Endothelial cell of umbilical vein (primary cell): ENCODE measurements around the gene AGBL3. TPM values are rescaled to one million over a fixed set of nuclear protein-coding genes. Genes with fewer than 3 reads are reported as not detected.

Experiments used
- BruUV-seq: library from RNA; stranded (reverse); fragments of 400-500 nt; replicated peaks from 2 replicates; lab custom pipeline; 2021; lab: Mats Ljungman, UMichigan
- CTCF ChIA-PET: fragments of 300-600, 350-600 bp; sonication (Branson Sonifier 250); formaldehyde crosslinking; loops from one replicate; lab custom pipeline; 2021; ENCODE audit warnings: antibody characterized with exemption, inconsistent platforms; lab: Charles Lee
- POLR2A ChIA-PET: fragments of 300-600, 350-600 bp; sonication (Branson Sonifier 250); formaldehyde crosslinking; loops from one replicate; lab custom pipeline; 2021; ENCODE audit warnings: antibody characterized with exemption, inconsistent platforms; lab: Charles Lee
- DNase-seq: peaks from one replicate; pipeline ENCODE4 v3.0.0-alpha.2; 2011; ENCODE audit warnings: low read depth, low spot score
- FAIRE-seq: peaks from 2 replicates; lab custom pipeline; 2011; peaks lifted over from hg19 to GRCh38; lab: Jason Lieb, UNC
- H2AFZ ChIP-seq: 2 replicates; pipeline ENCODE4 v1.6.0; 2012; ENCODE audit warnings: low read depth, low read length, control low read depth, inconsistent platforms
- H3K27ac ChIP-seq: 2 replicates; pipeline ENCODE4 v1.5.1; 2011; ENCODE audit warnings: low read depth, mild to moderate bottlenecking, control low read depth, low read length, moderate library complexity; ENCODE audit not compliant: insufficient read depth
- H3K27me3 ChIP-seq, 2 experiments: 2 replicates each; pipeline versions ENCODE4 v1.6.0 to v1.6.1; 2011; ENCODE audit warnings: low read length in 2 of 2, mixed read lengths in 1 of 2; ENCODE audit not compliant: control insufficient read depth in 2 of 2, insufficient read depth in 2 of 2
- H3K36me3 ChIP-seq, 2 experiments: 2 replicates in 1 of 2; 3 replicates in 1 of 2; pipeline ENCODE4 v1.5.1; 2011; ENCODE audit warnings: low read length in 2 of 2, mild to moderate bottlenecking in 1 of 2, moderate library complexity in 1 of 2; ENCODE audit not compliant: control insufficient read depth in 2 of 2, insufficient read depth in 2 of 2; ENCODE audit errors: extremely low read depth in 1 of 2
- H3K4me1 ChIP-seq: 3 replicates; pipeline ENCODE4 v1.5.1; 2011; ENCODE audit warnings: mild to moderate bottlenecking, low read length; ENCODE audit not compliant: control insufficient read depth, insufficient read depth; ENCODE audit errors: extremely low read depth
- H3K4me2 ChIP-seq: 2 replicates; pipeline ENCODE4 v1.6.1; 2011; ENCODE audit warnings: low read length, control low read depth, mixed read lengths; ENCODE audit not compliant: insufficient read depth
- H3K4me3 ChIP-seq, 3 experiments: fragments of 200-600 bp in 1 of 3; sonication (generic), shearing (Covaris generic) in 1 of 3; replicated peaks in 1 of 3; 2 replicates each; pipeline ENCODE4 v1.5.1; 2011 to 2016; ENCODE audit warnings: control low read depth in 3 of 3, low read length in 3 of 3, mild to moderate bottlenecking in 2 of 3, inconsistent platforms in 1 of 3, low read depth in 1 of 3, moderate library complexity in 1 of 3; ENCODE audit not compliant: insufficient read depth in 1 of 3
- H3K79me2 ChIP-seq: 2 replicates; pipeline ENCODE4 v1.6.0; 2012; ENCODE audit warnings: low read length, inconsistent platforms; ENCODE audit not compliant: control insufficient read depth, insufficient read depth
- H3K9ac ChIP-seq: replicated peaks from 2 replicates; pipeline ENCODE3; 2011; ENCODE audit warnings: low read length, control low read depth; ENCODE audit not compliant: insufficient read depth; ENCODE audit errors: extremely low read depth
- H3K9me1 ChIP-seq: replicated peaks from 3 replicates; pipeline ENCODE4 v1.6.0; 2011; ENCODE audit warnings: mild to moderate bottlenecking, low read length; ENCODE audit not compliant: control insufficient read depth, insufficient read depth; ENCODE audit errors: extremely low read depth
- H3K9me3 ChIP-seq: replicated peaks from 2 replicates; pipeline ENCODE4 v1.5.1; 2012; ENCODE audit warnings: low read length, inconsistent platforms; ENCODE audit not compliant: control insufficient read depth, insufficient read depth
- H4K20me1 ChIP-seq: replicated peaks from 2 replicates; pipeline ENCODE3; 2011; ENCODE audit warnings: mild to moderate bottlenecking, low read length; ENCODE audit not compliant: control insufficient read depth, insufficient read depth; ENCODE audit errors: extremely low read depth
- CTCF ChIP-seq, 2 donors: IDR thresholded peaks; 1 replicate in 1 of 2; 2 replicates in 1 of 2; pipeline ENCODE4 v1.5.1; 2011; ENCODE audit warnings: low read length in 2 of 2, mild to moderate bottlenecking in 2 of 2, moderate library complexity in 2 of 2, control low read depth in 1 of 2, inconsistent platforms in 1 of 2, low read depth in 1 of 2; ENCODE audit not compliant: insufficient read depth in 1 of 2; ENCODE audit errors: extremely low read depth in 1 of 2
- FOS ChIP-seq: IDR thresholded peaks from 2 replicates; pipeline ENCODE4 v1.6.1; 2011; ENCODE audit warnings: mild to moderate bottlenecking, low read length, moderate library complexity, borderline replicate concordance; ENCODE audit not compliant: insufficient read depth
- JUN ChIP-seq: IDR thresholded peaks from 2 replicates; pipeline ENCODE4 v1.6.1; 2011; ENCODE audit warnings: borderline replicate concordance, low read depth; ENCODE audit not compliant: insufficient read length, insufficient read depth
- MAX ChIP-seq: IDR thresholded peaks from 2 replicates; pipeline ENCODE4 v1.6.1; 2011; ENCODE audit not compliant: insufficient read depth, insufficient read length
- MYC ChIP-seq: IDR thresholded peaks from one replicate; pipeline ENCODE4 v1.6.1; 2011; ENCODE audit warnings: mild to moderate bottlenecking, low read depth, low read length
- POLR2AphosphoS5 ChIP-seq: IDR thresholded peaks from 2 replicates; pipeline ENCODE4 v1.6.1; 2012; ENCODE audit warnings: low read depth, mild to moderate bottlenecking, control low read depth, low read length, moderate library complexity; ENCODE audit not compliant: insufficient read depth
- dilution Hi-C: fragments of 300-500 bp; cut with MboI; formaldehyde crosslinking; loops from one replicate; pipeline ENCODE4 v1.15.0; 2019; ENCODE audit warnings: low sequenced_read_pairs; ENCODE audit not compliant: extremely low pct_ligation_motif_present
- intact Hi-C: fragments of 100-400 bp; cut with micrococcal nuclease; formaldehyde crosslinking; loops from one replicate; pipeline ENCODE4 v1.10.0; 2022
- polyA plus RNA-seq, 4 experiments: library from polyadenylated mRNA; depleted of rRNA in 3 of 4; stranded (reverse) in 3 of 4; unstranded in 1 of 4; fragments of >200 nt; gene quantifications; 2 replicates each; pipeline versions ENCODE4 v1.2.1 to v1.2.3, GENCODE V29; 2011 to 2012; ENCODE audit warnings: missing spikeins in 1 of 4
- total RNA-seq: library from RNA; stranded (reverse); gene quantifications from 2 replicates; pipeline ENCODE4 v1.2.3, GENCODE V29; 2021

The AGBL3 gene
- total and polyA plus RNA-seq, 2 donors (not counting 3 experiments of a cell fraction or from before 2014, with no cell fraction given), result 0.97 to 3.2 TPM

- Histone ChIP-seq H4K20me1 (no peaks in the 10 kb centered on the region), H3K4me1 (peaks cover 52% of the 10 kb centered on the region), H3K9ac (peak overlapping the region; percentile 67), H3K79me2 (no peaks in the 10 kb centered on the region), H3K9me1 (no peaks in the 10 kb centered on the region), H2AFZ (peak overlapping the region; percentile 63), H3K27me3 (no peaks in the 10 kb centered on the region), H3K9me3 (no peaks in the 10 kb centered on the region), H3K36me3 (no peaks in the 10 kb centered on the region), H3K27ac (peak overlapping the region; percentile 81), H3K4me2 (peak overlapping the region; percentile 79), H3K4me3 (peak overlapping the region; percentile 18 to 57 (median 46))
- intact Hi-C loops (loop anchor here (2.0 kb wide), 1 partner anchor 13 kb away; no protein-coding TSS in a partner anchor), dilution Hi-C loops (no loop called here)
- TSS peak; percentile 40 for BruUV-seq
- FAIRE-seq, result peak; percentile 47
- peak; percentile 78 for DNase-seq
- no peak for TF ChIP-seq FOS
- TF ChIP-seq MAX, result no peak
- no peak for TF ChIP-seq CTCF (IDR thresholded peaks at IDR 0.05; ENCODE audit: extremely low read depth in 1 of 2, insufficient read depth in 1 of 2, low read depth in 1 of 2, low read length in 2 of 2)
- no peak for TF ChIP-seq MYC
- TF ChIP-seq JUN, result no peak
- no peak for TF ChIP-seq POLR2AphosphoS5
- ChIA-PET POLR2A (interaction anchor here (0.6 to 1.5 kb wide), 3 partner anchors 14 to 43 kb away, joined by 3 to 7 read pairs (median 5); partner anchors contain the start of gene CYREN), CTCF (interaction anchor here (0.6 to 2.4 kb wide), 7 partner anchors 11 to 161 kb away, joined by 3 to 12 read pairs (median 4); partner anchors contain the start of genes AGBL3 and CYREN)
Observed at GRCh38 chr7:135147341-135147898, 161.1 kb downstream of the AGBL3 start.
